OCI-LY3 (cell line): ENCODE data around the gene RPL38.

Source experiments
- CTCF ChIP-seq: fragments of 200-600, 300-600 bp; sonication (generic); IDR thresholded peaks from 2 replicates; pipeline ENCODE4 v1.5.1; 2014; ENCODE audit warnings: antibody characterized with exemption, low read length, low read depth
- EZH2phosphoT487 ChIP-seq: fragments of 200-600 bp; shearing (Covaris generic); IDR thresholded peaks from 2 replicates; pipeline ENCODE4 v1.6.1; 2018; ENCODE audit warnings: antibody characterized with exemption, mixed run types, low read depth

GRCh38 chr17:74201250-74201649 is 2.2 kb upstream of the RPL38 start:
- TF ChIP-seq CTCF, result no peak
- no peak for TF ChIP-seq EZH2phosphoT487
